ENCODE measurements around the gene MEIOC. TPM values are rescaled to one million over a fixed set of nuclear protein-coding genes. Genes with fewer than 3 reads are reported as not detected.
A peak's percentile ranks its signal among the peaks of the same experiment; 100 is the strongest.

The MEIOC gene
- total and polyA plus RNA-seq, 2 of the 4 experiments (the other 2 are of a cell fraction), result 0.27 to 0.36 TPM

GRCh38 chr17:44627513-44628242, 28.6 kb upstream of the MEIOC start:
- no peak overlapping the region for H3K56ac ChIP-seq (ENCODE audit: extremely low read depth, insufficient read depth, low read length)
- WGBS, 2 experiments (ENCODE audit: extremely low coverage in 2 of 2, insufficient read length in 1 of 2), result no CpG with 5 or more reads among the region's 9 CpGs
- H3K4ac ChIP-seq (ENCODE audit: low read depth, low read length), result no peak overlapping the region
- no peak overlapping the region for H2BK20ac ChIP-seq (ENCODE audit: low read depth, low read length)
- no peak overlapping the region for H3K27ac ChIP-seq (ENCODE audit: insufficient read depth, low read length)
- H3K23ac ChIP-seq (ENCODE audit: low read depth, low read length), result no peak overlapping the region
- intact Hi-C loops (cut with micrococcal nuclease) (no loop called here), in situ Hi-C loops (cut with MboI; ENCODE audit: low sequenced_read_pairs) (loop anchor here (25.0 kb wide), 1 partner anchor 415 kb away; the partner anchor contains the start of gene UBTF), dilution Hi-C loops (cut with HindIII; ENCODE audit: low sequenced_read_pairs, unreplicated experiment) (no loop called here)
- no peak for DNase-seq
- ATAC-seq (ENCODE audit: low read depth), result no peak; the same call in 1 of the 2 replicates
- CTCF ChIA-PET, result interaction anchor here (1.0 kb wide), 1 partner anchor 94 kb away, joined by 3 read pairs; no protein-coding TSS in a partner anchor
- H4K8ac ChIP-seq (ENCODE audit: low read depth in 2 of 2, low read length in 2 of 2), result peak overlapping the region in 1 of 2 experiments; percentile 58; a peak in 1 of 4 replicates
- no peaks in the 10 kb centered on the region for H3K9me1 ChIP-seq (ENCODE audit: insufficient read depth, low read length)
- H2AK9ac ChIP-seq (replicated peaks; ENCODE audit: low read depth, low read length, poor library complexity), result peak overlapping the region; percentile 73
- H3K79me1 ChIP-seq (ENCODE audit: low read depth in 1 of 2, low read length in 2 of 2), result no peaks in the 10 kb centered on the region
- H3K14ac ChIP-seq (replicated peaks; ENCODE audit: low read depth, low read length), result no peak overlapping the region; the same call in 1 of the 2 replicates
- peaks cover 4% of the 10 kb centered on the region for H3K9me3 ChIP-seq (ENCODE audit: control insufficient read depth, insufficient read depth, low read length)
- no peak overlapping the region for H2BK5ac ChIP-seq (ENCODE audit: low read depth, low read length, poor library complexity, severe bottlenecking)
- peak overlapping the region; percentile 3; the same call in 1 of the 2 replicates for H3K18ac ChIP-seq (ENCODE audit: low read depth, low read length)
- peaks cover 6% of the 10 kb centered on the region; the same call in 1 of the 2 replicates for H3K4me1 ChIP-seq (ENCODE audit: control insufficient read depth, insufficient read depth, low read length)
- H4K20me1 ChIP-seq (ENCODE audit: insufficient read depth, low read length), result no peaks in the 10 kb centered on the region
- no peak overlapping the region for H2AK5ac ChIP-seq (ENCODE audit: low read depth, low read length)
- no peak overlapping the region for H3K4me3 ChIP-seq (ENCODE audit: insufficient read depth, low read depth, low read length)
- no peak overlapping the region for H3K9ac ChIP-seq (ENCODE audit: low read depth, low read length)
- H3K27me3 ChIP-seq (ENCODE audit: control insufficient read depth, insufficient read depth, low read length), result no peaks in the 10 kb centered on the region
- no peaks in the 10 kb centered on the region for H3K36me3 ChIP-seq (ENCODE audit: control insufficient read depth, insufficient read depth, low read length)
- no peak overlapping the region for H2BK15ac ChIP-seq (ENCODE audit: low read depth, low read length)
- no peak overlapping the region for H3K4me2 ChIP-seq (ENCODE audit: low read depth, low read length)
- TF ChIP-seq USF2 (IDR thresholded peaks at IDR 0.05; ENCODE audit: low read depth, low read length) (no peak), MAFK (IDR thresholded peaks at IDR 0.05; ENCODE audit: low read depth, low read length) (no peak), POLR2A (IDR thresholded peaks at IDR 0.05; ENCODE audit: low read depth, low read length) (no peak), RAD21 (IDR thresholded peaks at IDR 0.05; ENCODE audit: low read length) (no peak), BHLHE40 (IDR thresholded peaks at IDR 0.05; ENCODE audit: low read depth, low read length) (no peak), MXI1 (IDR thresholded peaks at IDR 0.05; ENCODE audit: borderline replicate concordance, low read depth, low read length) (no peak), FOS (IDR thresholded peaks at IDR 0.05; ENCODE audit: low read depth, low read length) (no peak), SMC3 (IDR thresholded peaks at IDR 0.05; ENCODE audit: low read depth, low read length) (no peak), CEBPB (IDR thresholded peaks at IDR 0.05; ENCODE audit: low read depth, low read length) (no peak)
- TF ChIP-seq, protein P1, sequence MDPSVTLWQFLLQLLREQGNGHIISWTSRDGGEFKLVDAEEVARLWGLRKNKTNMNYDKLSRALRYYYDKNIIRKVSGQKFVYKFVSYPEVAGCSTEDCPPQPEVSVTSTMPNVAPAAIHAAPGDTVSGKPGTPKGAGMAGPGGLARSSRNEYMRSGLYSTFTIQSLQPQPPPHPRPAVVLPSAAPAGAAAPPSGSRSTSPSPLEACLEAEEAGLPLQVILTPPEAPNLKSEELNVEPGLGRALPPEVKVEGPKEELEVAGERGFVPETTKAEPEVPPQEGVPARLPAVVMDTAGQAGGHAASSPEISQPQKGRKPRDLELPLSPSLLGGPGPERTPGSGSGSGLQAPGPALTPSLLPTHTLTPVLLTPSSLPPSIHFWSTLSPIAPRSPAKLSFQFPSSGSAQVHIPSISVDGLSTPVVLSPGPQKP (IDR thresholded peaks at IDR 0.05; ENCODE audit: borderline replicate concordance, low read depth, low read length), result no peak
- TF ChIP-seq, protein P2, sequence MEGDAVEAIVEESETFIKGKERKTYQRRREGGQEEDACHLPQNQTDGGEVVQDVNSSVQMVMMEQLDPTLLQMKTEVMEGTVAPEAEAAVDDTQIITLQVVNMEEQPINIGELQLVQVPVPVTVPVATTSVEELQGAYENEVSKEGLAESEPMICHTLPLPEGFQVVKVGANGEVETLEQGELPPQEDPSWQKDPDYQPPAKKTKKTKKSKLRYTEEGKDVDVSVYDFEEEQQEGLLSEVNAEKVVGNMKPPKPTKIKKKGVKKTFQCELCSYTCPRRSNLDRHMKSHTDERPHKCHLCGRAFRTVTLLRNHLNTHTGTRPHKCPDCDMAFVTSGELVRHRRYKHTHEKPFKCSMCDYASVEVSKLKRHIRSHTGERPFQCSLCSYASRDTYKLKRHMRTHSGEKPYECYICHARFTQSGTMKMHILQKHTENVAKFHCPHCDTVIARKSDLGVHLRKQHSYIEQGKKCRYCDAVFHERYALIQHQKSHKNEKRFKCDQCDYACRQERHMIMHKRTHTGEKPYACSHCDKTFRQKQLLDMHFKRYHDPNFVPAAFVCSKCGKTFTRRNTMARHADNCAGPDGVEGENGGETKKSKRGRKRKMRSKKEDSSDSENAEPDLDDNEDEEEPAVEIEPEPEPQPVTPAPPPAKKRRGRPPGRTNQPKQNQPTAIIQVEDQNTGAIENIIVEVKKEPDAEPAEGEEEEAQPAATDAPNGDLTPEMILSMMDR (conservative IDR thresholded peaks at IDR 0.05; ENCODE audit: low read depth, low read length), result no peak
- H4K5ac ChIP-seq (ENCODE audit: low read depth, low read length), result no peak overlapping the region
- H2BK120ac ChIP-seq (ENCODE audit: low read depth, low read length), result no peak overlapping the region
- no peak overlapping the region for H4K91ac ChIP-seq (ENCODE audit: insufficient read depth, low read depth, low read length)
- POLR2A ChIA-PET (ENCODE audit: unreplicated experiment), result no interaction called here
- peak overlapping the region; percentile 81 for H2AFZ ChIP-seq (replicated peaks; ENCODE audit: low read length, poor library complexity)
- no TSS peak for BruUV-seq (replicated peaks)

Measured in IMR-90 (cell line).